ENCODE measurements around the gene SLCO2B1.

The SLCO2B1 gene

GRCh38 chr11:75223954-75224643, 73.2 kb downstream of the SLCO2B1 start:
- no peak for DNase-seq (ENCODE audit: low spot score)

DNA sequence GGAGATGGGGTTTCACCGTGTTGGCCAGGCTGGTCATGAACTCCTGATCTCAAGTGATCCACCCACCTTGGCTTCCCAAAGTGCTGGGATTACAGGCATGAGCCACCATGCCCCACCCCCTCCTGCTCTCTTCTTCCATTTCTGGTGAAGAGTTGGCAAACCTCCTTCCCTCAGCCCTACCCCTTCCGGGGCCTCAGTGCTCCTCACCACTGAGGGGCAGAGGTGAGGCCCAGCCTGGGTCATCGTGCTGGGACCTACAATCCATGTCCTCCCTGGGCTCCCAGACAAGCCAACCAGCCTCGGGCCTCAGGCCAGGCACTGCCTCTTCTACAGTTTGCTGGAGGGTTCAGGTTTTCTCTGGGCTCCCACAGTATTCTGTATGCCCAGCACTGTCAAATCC, 74.9 kb downstream of the SLCO2B1 start:
- DNase-seq (ENCODE audit: low spot score) = no peak

DNA sequence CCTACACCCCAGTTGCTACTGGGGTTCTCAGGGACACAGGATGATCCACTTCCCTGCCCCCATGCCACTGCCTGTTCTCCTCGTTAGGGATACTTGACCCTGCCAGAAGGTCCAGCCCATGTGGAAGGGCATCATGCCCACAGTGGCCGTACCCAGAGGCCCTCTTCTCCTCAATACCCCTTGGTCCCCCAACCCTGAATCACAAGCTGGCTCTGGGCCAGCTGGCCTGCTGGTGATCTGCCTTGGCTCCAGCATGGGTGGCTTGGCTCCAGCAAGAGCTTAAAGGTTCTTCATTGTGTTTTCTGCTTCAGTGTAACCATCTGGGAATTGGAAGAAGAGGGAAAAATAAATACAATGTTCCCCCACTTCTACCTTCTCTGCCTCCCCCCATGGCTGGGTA, 78.6 kb downstream of the SLCO2B1 start:
- DNase-seq (ENCODE audit: low spot score) = no peak

DNA sequence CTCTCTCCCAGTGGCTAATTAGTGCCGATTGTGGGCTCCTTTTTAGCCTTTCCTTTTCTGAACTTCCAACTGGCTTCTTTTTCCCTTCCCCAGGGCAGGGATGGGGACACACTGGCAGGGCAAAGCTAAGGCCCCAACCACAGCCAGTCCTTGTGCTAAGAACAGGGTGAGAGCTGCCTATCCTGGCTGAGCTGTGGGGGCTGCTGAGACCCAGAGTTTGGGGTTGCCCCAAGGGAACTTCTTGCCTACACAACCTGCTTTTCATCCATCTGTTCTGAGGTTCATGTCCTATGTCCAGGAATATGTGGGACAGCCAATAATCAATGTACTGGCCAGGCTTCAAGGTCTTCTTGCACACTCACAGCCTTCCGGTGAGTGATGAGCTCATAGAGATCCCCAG, 79.7 kb downstream of the SLCO2B1 start:
- DNase-seq (ENCODE audit: low spot score) = no peak

DNA sequence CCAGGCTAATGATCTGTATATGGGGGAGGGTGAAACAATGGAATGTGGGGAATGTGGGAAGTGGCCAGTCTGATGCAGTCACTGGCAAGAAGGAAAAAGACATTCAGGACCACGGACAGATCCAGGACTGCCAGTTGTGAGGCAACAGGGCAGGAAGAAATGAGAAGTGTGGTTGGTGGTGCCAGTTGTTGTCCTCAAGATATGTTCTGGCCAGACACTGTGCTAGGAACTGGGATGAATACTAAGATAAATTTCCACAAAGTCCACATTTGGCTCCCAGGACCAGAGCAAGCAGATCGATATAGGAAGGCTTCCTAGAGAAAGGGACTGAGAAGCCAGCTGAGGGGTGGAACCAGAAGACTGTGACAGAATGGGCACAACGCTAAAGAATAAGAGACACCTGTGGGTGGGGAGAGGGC, 82.9 kb downstream of the SLCO2B1 start:
- DNase-seq (ENCODE audit: low spot score) = peak; percentile 67

GRCh38 chr11:75236062-75236461, 85.2 kb downstream of the SLCO2B1 start:
- DNase-seq (ENCODE audit: low spot score) = no peak

DNA sequence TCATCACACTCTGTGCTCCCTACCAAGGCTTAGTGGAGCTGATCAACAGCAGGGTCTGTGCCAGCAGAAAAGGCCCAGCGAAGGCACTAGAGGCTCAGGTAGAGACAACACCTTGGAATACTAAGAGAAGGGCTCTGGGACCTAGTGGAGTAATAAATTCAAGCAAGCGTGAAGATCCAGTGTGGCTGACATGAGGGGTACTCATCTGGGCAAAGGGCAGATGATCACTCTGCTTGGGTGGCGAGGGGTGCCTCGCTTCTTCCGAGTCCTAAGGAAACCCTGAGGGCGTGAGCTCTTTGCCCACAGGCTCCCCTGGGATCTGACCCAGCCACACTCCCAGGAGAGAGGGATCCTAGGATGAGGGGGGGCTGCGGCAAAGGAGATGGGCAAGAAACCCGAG, 86.1 kb downstream of the SLCO2B1 start:
- no peak for DNase-seq (ENCODE audit: low spot score)

DNA sequence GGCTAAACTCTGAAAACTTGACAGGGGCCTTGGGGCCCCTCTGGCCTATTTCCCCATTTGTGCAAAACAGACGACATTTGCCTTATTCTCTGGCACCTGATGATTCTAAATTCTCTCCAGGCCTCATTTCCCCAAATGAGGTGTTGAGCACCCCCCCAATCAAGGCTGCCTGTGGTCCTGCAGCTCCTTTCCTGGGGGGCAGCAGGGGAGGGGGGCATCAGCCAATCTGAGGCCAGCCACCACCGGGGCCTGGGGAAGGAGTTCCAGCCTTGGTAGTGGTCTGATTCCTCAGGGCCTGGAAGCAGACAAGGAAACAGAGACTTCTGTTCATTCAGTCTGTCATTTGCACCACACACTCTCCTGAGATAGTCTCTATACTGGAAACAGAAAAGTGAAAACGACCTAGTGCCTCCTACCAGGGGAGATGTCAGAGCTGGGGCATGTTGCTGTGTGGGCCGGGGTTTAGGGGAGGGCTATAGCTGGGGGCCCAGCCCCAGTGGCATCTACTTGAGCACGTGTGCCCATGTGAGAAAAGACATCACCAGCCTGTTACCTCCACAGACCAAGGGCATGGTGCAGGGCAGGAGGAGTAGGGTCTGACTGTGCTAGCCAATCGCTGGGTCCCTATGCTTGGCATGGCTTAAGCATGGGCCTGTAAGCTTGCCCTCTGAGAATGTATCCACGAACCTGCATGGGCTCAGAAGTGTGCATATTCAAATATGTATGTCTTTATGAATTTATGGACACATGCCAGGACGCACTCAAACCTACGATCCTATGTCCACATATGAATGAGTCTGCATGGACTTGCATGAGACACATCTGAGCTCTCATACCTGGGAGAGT, 87.9 kb downstream of the SLCO2B1 start:
- DNase-seq (ENCODE audit: low spot score) = no peak

GRCh38 chr11:75239531-75240290, 88.8 kb downstream of the SLCO2B1 start:
- DNase-seq (ENCODE audit: low spot score) = no peak

DNA sequence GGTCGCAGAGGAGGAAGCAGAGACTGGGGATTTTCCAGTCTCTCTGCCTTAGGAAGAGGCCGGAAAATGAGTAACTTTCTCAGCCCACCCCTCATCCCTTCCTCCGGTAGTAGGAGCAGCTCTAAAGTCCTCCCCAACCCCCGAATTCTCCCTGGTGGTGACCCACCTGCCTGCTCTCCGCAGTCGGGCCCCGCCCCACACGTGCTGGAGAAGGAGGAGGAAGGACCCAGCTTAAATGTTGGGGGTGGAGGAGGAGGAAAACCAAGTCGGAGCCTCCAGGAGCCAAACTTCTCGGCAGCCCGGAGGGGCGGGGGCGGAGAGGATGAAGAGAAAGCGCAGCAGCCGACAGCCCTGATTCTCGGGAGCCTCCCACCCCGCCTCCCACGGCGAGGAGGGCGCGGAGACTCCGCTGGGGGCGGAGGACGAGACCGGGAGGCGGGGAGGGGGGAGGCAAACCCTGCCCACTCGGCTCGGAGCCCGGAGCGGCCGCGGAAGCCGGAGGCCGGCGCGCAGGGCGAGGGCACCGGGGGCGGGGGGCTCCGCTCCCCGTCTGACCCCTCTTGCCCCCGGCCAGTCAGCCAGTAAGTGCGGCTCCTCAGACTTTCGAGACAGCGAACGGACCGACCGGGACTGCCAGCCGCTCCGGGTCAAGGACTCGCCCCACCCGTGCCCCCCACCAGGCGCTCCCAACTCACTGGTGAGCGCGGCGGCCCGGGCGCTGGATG, 89.6 kb downstream of the SLCO2B1 start, which contains the start of gene TPBGL:
TSS of gene TPBGL (plus strand) at position 464 of the 725 bp plus-strand sequence. CDS start 276 bp downstream, outside the sequence.
- no peak for DNase-seq (ENCODE audit: low spot score)

DNA sequence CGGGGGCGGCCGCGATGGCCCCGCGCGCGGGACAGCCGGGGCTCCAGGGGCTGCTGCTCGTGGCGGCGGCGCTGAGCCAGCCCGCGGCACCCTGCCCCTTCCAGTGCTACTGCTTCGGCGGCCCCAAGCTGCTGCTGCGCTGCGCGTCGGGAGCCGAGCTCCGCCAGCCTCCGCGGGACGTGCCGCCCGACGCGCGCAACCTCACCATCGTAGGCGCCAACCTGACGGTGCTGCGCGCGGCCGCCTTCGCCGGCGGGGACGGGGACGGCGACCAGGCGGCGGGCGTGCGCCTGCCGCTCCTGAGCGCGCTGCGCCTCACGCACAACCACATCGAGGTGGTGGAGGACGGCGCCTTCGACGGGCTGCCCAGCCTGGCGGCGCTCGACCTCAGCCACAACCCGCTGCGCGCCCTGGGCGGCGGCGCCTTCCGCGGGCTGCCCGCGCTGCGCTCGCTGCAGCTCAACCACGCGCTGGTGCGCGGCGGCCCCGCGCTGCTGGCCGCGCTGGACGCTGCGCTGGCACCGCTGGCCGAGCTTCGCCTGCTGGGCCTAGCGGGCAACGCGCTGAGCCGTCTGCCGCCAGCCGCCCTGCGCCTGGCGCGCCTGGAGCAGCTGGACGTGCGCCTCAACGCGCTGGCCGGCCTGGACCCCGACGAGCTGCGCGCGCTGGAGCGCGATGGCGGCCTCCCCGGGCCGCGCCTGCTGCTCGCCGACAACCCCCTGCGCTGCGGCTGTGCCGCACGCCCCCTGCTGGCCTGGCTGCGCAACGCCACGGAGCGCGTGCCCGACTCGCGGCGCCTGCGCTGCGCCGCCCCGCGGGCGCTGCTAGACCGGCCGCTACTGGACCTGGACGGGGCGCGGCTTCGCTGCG, 90.4 kb downstream of the SLCO2B1 start:
- DNase-seq (ENCODE audit: low spot score) = peak; percentile 99

DNA sequence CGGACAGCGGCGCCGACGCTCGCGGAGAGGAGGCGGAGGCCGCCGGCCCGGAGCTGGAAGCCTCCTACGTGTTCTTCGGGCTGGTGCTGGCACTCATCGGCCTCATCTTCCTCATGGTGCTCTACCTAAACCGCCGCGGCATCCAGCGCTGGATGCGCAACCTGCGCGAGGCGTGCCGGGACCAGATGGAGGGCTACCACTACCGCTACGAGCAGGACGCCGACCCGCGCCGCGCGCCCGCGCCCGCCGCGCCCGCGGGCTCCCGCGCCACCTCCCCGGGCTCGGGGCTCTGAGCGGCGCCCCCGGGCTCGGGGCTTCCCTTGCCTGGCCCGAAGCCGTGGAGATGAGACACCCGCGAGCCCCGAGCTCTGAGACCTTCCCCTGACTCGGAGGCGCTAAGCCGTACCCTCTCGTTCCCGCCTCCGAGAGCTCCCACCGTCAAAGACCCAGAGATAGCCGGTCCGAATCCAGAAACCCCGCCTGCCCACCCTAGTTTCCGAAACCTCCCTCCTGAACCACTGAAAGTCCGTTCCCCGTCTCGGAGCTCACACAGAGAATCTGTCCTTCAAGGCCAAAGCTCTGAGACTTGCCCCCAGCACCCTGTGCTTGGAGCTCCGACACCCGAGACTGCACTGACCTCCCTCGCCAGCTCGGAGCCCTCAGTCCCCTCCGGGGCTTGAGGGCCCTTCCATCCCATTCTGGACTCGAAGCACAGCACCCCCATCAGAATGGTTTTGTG, 91.2 kb downstream of the SLCO2B1 start:
- no peak for DNase-seq (ENCODE audit: low spot score)

- no peak for DNase-seq (ENCODE audit: low spot score)
These were observed 92.1 kb downstream of the SLCO2B1 start for GRCh38 chr11:75242722-75243600.

- no peak for DNase-seq (ENCODE audit: low spot score)
These were observed 93.3 kb downstream of the SLCO2B1 start for GRCh38 chr11:75244052-75244814.

DNA sequence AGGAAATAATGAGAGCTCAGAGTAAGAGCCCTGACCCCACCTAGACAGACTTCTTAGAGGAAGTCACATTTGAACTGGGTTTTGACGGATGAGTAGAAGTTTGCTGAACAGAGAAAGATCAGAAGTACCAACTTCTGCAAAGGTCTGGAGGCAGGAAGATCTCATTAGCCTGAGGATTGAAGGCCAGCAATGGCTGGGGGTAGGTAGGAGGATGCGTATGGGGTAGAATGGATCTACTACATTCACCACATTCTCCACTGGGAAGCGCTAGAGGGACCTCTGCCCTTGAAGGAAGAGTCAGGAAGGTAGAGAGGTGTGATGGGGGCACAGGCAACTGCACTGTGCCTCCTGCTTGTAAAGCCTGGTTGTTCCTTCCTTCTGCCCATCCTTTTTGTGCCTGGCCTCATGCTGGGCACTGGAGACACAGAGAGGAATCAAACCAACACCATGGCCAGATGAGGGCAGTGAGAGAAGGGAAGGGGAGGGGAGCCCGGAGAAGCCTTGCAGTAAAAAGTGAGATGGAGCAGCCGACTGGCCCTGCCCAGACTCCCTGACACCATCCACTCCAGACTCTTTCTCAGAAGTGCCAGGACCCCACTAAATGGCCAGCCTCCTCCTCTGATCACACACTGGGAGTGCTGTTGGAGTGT, 94.6 kb downstream of the SLCO2B1 start:
- no peak for DNase-seq (ENCODE audit: low spot score)

DNA sequence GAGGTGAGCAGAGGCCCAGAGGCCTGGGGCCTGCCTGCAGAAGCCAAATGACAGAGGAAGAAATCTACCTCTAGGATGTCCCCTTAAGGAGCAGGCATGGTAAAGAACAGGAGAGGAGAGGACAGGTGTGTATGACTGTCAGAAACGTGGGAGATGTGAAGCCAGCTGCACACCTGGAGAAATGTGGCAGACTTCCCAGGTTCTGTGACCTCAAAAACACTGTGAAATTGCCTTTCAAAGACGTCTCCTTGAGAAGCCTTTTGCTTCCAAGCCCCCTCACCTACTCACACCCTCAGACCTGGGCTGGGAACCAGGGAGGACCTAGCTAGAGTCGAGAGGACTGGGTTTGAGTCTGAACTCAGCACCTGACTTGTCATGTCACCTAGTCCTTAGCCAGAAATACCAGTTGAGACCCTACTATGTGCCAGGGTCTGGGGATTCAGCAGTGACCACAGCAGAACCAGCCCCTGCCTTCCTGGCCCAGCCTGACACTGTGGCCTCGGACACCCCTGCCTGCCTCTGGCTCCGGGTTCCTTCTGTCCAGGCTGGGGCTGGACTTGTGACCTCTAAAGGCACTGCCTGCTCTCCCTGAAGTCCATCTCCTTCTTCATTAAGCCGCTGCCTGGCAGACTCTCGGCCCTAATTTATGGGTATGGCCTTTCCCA, 95.2 kb downstream of the SLCO2B1 start:
- no peak for DNase-seq (ENCODE audit: low spot score)

DNA sequence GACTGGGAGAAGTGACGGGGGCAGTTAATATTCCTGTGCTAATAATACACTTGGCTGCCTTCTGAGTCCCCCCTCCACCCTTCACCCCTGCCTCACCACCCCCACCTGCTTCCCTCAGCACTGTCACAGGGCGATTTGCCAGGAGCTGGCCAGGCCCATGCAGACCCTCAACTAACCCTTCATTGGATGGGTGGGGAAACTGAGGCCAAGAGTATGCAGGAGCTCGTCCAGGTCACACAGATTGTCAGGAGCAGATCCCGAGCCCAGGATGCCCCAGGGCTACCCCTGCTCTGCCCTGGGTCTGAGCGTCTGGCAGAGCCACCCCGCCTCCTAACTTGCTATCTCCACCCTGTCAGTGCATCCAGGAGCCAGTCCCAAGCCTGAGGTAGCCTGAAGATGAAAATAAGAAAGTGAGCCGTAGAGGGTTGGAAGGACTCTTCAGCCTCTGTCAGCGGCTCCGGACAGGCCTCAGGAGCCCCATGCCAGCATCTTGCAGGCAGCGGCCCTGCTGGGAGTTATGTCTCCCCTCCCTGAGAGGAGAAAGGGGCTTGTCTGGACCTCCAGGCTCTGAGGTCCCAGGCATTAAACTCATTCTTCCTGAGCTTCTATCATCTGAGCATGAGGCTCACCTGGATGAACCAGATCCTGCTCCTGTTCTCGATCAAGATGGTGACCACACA, 95.9 kb downstream of the SLCO2B1 start:
- DNase-seq (ENCODE audit: low spot score) = no peak

All from AG08396 (cell line).